ENCODE results near the gene OTUD4.

OTUD4 gene

DNA sequence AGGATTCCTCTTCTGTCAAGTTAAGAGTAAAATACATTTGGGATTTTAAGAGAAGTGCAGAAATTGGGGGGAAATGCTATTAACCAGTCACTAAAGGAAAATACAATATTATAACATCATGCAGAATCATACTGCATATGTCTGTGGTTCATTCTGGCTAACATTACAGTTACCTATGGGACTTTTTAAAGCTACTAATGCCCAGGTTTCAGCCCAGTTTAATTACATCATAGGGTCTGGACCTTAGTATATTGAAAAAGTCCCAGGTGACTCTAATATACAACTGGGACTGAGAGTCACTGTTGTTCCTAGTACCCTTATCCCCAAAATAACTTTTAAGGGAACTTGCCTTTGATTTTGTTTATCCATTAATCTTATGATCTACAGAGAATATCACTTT, 72.3 kb downstream of the OTUD4 start:
- no peak for DNase-seq

DNA sequence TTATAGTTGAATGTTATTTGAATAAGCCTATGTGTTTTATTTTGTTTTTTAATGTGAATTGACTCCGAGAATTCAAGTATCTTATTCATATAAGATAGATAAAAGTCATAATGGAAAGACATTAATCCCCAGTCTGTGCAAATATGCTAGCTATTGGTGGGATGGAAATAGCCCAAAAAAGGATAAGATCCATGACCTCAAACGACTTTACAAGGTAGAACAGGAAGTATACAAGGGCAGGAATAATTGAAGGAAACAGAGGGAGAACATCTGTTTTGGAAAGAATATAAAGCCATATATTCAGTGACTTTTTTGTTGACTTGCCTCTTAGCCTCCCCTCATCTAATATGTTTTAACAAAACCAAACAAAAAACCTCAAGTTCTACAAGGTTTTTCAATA, 73.3 kb downstream of the OTUD4 start:
- DNase-seq = no peak

DNA sequence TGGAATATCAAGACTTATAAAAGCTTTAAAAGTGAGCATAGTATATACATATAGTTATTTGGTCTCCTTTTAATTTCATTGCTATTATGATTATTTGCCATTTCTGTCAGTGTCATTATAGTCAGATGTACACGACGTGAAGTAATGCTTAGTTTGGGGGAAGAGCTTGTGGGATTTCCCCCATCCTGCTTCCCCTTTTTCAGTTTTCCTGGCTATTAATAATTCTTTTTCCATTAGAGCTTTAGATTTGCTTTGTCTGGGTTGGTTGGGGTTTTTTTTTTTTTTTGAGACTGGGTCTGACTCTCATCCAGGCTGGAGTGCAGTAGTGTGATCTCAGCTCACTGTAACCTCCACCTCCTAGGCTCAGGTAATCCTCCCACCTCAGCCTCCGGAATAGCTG, 76.9 kb downstream of the OTUD4 start:
- DNase-seq = no peak

DNA sequence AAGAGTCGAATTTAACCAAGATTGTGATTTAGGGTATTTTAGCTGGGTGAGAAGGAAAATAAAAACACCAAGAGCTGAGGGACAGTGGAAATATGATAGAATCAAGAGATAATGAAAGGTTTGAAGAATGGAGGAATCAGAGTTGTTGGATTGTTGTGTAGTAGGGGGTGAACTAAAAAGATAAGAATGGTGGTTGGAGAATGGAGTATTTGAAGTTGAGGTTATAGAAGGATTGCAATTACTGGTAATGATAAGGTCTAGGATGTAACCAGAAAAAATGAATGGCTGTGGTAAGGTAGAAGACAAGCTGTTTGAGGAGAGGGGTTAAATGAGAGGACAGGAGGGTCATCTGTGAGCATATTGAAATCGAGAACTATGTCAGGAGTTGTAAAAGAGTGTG, 77.8 kb downstream of the OTUD4 start:
- no peak for DNase-seq

DNA sequence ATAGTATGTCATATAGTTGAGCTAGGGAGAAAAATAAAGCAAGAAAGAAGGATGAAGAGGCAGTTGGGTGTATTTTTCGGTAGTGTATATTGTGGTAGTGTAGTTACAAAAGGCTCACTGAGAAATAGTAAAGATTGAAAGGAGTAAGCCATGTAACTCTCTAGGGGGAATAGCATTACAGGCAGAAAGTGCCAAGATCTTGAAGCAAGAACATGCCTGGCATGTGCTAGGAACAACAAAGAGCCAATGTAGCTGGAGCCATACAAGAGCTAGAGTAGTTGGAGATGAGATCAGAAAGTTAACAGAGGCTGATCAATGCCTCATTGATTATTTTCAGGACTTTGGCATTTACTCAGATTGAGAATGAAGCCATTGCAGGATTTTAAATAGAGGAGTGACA, 79.3 kb downstream of the OTUD4 start:
- DNase-seq = no peak

DNA sequence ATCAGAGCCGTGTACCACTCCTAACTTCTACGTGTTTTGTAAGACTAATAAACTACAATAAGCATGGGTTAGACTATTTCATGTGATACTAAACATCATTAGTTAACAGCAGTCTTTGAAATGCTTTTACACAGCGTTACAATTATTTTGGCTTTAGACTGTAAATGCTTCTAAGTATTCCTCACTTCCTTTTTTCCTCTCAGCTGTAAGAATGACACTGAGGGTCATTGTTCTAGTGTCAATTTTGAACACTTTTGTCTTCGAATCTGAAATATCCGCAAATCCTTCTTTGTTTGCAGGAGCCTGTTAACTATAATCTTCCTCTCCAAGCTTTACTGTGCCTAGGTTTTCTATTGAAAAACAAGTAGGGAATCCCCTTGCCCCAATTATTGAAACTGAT, 80.7 kb downstream of the OTUD4 start:
- DNase-seq = no peak

DNA sequence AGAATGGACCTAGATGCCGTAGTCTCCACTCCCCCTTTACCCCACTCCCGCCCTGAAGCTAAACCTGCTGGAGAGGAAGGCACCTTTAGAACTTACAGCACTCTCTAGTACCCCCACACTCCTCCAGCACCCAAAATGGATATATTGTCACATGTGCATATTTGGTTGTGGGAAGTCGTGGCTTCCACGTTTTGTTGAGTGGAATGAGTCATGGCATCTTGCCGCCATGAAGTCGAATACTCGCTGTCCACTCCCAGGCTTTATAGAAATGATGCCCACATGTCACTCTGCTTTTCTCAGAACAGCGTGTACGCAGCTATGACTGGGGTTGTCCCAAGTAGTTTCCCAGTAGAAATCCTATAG, 81.7 kb downstream of the OTUD4 start:
- no peak for DNase-seq

DNA sequence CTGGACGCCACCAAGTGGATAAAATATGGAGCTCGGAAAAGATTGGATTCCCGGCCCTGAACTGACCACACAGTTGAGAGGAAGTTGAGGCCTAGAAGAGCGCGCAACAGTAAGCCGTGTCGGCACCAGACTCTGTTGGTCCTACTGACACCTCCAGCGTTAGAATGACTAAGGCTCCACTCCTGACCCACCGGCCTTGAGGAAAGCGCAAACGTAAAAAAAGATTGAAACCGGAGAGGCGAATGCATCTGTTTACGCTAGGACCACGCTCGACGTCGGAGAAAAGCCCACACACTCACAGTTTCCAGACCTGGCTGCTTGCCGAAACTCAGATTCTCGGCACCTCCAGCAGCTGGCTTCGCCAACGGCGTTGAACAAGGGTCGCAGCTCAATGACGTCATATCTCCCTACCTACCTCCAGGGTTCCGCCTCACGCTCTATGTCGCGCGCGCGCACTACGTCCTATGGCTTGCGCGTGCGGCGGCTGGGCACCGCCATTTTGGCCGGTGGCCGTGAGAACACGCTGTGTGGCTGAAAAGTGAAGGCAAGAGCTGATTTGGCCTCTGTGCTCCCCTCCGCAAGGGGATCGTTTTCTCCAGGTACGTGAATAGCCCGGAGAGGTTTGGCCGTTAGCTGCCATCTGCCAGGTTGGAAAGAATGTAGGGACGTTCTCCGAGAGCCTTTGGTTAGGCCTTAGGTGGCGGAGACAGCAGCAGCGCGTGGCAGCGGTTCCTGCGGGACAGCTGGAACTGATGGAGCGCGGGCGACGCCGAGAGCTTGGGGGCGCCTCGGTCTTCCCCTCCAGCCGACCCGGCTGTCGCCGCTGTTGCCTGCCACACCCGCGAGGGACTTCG, 82.3 kb downstream of the OTUD4 start, which contains the start of the genes ABCE1 and ANAPC10:
Gene ABCE1 (plus strand): TSS at position 491 of the 854 bp plus-strand sequence. CDS start 6,102 bp downstream, outside the sequence.
Gene ANAPC10 (minus strand): TSS at position 376 of the 854 bp plus-strand sequence. CDS start 2,097 bp downstream, outside the sequence.
- peak; percentile 90 for DNase-seq

DNA sequence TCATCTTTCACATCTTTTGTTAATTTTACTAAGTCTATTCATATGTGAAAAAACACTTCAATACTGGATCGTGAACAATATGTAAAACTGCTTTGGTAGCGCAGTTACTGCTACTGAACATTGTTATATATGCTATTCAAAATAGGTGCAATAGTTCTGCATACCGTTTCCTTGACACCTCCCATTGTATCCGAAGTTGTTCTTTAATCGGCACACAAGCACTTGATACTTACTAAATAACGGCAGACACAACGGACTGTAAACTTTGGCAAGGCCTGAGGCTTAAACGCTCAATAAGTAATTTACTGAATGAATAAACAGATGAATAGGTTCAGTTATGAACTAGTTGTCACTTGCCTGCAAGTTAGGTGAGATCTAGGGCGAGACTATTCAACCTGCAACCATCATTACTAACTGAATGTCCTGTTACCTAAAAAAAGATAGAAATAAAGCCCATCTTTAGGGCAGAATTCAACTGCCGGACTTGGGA, 83.0 kb downstream of the OTUD4 start:
- DNase-seq = no peak

DNA sequence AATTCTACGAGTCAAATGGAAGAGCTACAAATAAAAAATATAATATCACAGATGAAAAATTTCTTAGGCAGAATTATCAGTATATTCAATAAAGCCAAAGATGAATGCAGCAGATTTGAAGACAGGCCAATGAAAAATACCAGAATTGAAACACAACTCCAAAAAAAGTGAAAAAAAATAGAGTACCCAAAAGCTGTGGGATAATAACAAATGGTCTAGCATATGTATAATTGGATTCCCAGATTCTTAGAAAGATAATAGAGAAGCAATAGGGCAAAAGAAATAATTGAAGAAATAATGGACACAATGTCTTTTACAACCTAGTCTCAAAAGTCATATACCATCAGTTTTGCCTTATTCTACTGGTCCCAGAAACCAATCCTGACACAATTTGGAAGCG, 86.8 kb downstream of the OTUD4 start:
- DNase-seq = no peak

DNA sequence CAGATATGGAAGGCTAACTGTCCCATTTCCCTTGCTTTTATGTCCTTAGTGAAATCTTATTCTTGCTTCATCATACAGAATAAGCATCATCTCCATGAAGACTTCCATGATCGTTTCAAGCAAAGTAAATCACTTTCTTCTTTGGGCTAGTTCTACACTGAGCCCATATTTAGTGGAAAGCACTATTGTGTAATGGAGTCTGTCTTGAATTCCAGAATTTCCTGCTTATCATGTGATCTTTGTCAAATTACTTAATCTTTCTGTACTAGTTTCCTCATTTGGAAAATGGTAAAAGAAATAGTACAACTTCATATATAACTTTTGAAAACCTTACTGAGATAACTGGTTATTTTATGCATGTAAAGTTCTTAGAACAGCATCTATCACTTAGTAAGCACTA, 90.0 kb downstream of the OTUD4 start:
- no peak for DNase-seq

DNA sequence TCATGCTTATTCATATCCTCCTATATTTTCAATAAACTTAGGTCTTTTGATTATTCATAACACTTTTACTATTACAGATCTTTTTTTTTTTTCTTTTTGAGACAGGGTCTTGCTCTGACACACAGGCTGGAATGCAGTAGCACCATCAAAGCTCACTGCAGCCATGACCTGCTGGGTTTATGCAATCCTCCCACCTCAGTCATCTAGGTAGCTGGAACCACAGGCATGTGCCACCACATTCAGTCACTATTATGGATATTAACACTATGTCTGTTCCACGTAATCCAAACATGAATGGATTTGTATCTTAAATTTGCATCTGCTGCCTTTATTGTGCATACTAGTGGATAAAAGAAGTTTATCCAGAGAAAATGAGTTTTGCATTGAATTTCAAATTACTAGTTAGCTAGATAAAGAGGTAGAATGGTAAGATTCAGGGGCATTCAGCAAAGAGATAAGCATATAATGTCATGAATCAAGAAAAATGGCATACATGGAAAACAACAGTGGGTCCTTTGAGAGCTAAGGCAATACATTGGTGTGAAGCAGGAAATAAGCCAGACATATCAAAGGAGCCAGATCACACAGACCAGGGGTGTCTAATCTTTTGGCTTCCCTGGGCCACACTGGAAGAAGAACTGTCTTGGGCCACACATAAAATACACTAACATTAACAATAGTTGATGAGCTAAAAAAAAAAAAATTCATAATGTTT, 96.3 kb downstream of the OTUD4 start:
- no peak for DNase-seq

Measured in GF-D8 (cell line).